ENCODE data around the gene PNPLA7. TPM values are rescaled to one million over a fixed set of nuclear protein-coding genes. Genes with fewer than 3 reads are reported as not detected.

The PNPLA7 gene
- total and polyA plus RNA-seq, 3 donors from 2014 or later = 4.2 to 17.8 (median 10.9) TPM

- TF ChIP-seq CTCF (IDR thresholded peaks at IDR 0.05) (no peak), POLR2A (IDR thresholded peaks at IDR 0.05) (no peak)
- 88 to 94% methylated on average over 2 to 6 of the region's 6 CpGs for WGBS, 2 donors
- no peaks in the 10 kb centered on the region for H3K4me1 ChIP-seq
- H3K9me3 ChIP-seq = no peaks in the 10 kb centered on the region
- no peak overlapping the region for H3K27ac ChIP-seq
- DNase-seq = no peak
- no peak overlapping the region for H3K4me3 ChIP-seq
- no peaks in the 10 kb centered on the region for H3K36me3 ChIP-seq (ENCODE audit: low read depth, missing control alignments)
- intact Hi-C loops (cut with DNase I; ENCODE audit: low total_unique reads) = no loop called here
- no peaks in the 10 kb centered on the region for H3K27me3 ChIP-seq
These were observed 61.3 kb downstream of the PNPLA7 start for GRCh38 chr9:137488906-137489305.

GRCh38 chr9:137488327-137488653, 61.9 kb downstream of the PNPLA7 start:
- WGBS, 2 donors = 93% methylated on average over 3 to 6 of the region's 6 CpGs
- H3K27ac ChIP-seq = no peak overlapping the region
- no peak for DNase-seq
- H3K4me1 ChIP-seq = no peaks in the 10 kb centered on the region
- H3K36me3 ChIP-seq (ENCODE audit: low read depth, missing control alignments) = no peaks in the 10 kb centered on the region
- intact Hi-C loops (cut with DNase I; ENCODE audit: low total_unique reads) = no loop called here
- no peaks in the 10 kb centered on the region for H3K9me3 ChIP-seq
- H3K27me3 ChIP-seq = no peaks in the 10 kb centered on the region
- no peak overlapping the region for H3K4me3 ChIP-seq
- TF ChIP-seq CTCF (IDR thresholded peaks at IDR 0.05) (no peak), POLR2A (IDR thresholded peaks at IDR 0.05) (no peak)

DNA sequence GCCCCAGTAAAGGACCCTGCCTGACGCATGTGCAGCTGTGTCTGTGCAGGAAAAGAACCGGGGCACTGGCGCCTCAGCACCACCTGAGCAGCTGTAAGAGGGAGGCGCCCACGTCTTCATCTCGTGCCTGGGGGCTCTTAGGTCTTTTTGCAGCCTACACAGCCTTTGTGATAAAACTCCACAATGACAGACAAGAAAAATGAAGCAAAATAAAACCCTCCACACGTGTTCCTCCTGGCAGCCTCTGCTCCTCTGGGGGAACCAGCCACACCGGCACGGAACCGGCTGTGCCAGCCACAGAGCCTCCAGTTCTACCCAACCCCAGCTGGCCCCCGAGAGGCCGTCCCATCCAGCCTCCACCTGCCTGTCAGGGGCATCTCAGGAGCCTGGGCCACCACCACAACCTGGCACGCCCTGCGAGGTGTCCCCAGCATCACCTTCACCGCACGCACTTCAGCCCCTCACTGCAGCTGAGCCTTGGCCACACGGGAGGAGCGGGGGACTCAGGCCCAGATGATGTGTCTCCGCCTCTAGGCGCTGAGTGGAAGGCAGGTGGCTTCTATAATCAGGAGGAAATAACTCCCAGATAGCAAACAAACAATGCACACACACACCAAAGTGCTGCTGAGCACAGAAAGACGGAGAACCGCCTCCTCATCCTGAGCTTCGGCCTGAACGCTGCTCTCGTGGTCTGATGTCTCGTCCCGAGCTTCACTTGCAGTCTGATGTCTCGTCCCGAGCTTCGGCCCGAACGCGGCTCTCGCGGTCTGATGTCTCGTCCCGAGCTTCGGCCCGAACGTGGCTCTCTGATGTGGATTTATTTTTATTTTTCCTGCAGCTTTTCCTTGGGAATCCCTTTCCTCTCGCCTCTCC, 62.5 kb downstream of the PNPLA7 start:
- no peaks in the 10 kb centered on the region for H3K4me1 ChIP-seq
- H3K27ac ChIP-seq = no peak overlapping the region
- no peak overlapping the region for H3K4me3 ChIP-seq
- WGBS, 2 donors = 93 to 94% methylated on average over 33 to 41 of the region's 41 CpGs
- intact Hi-C loops (cut with DNase I; ENCODE audit: low total_unique reads) = no loop called here
- no peaks in the 10 kb centered on the region for H3K27me3 ChIP-seq
- H3K36me3 ChIP-seq (ENCODE audit: low read depth, missing control alignments) = no peaks in the 10 kb centered on the region
- no peaks in the 10 kb centered on the region for H3K9me3 ChIP-seq
- no peak for DNase-seq
- TF ChIP-seq CTCF (IDR thresholded peaks at IDR 0.05) = no peak

DNA sequence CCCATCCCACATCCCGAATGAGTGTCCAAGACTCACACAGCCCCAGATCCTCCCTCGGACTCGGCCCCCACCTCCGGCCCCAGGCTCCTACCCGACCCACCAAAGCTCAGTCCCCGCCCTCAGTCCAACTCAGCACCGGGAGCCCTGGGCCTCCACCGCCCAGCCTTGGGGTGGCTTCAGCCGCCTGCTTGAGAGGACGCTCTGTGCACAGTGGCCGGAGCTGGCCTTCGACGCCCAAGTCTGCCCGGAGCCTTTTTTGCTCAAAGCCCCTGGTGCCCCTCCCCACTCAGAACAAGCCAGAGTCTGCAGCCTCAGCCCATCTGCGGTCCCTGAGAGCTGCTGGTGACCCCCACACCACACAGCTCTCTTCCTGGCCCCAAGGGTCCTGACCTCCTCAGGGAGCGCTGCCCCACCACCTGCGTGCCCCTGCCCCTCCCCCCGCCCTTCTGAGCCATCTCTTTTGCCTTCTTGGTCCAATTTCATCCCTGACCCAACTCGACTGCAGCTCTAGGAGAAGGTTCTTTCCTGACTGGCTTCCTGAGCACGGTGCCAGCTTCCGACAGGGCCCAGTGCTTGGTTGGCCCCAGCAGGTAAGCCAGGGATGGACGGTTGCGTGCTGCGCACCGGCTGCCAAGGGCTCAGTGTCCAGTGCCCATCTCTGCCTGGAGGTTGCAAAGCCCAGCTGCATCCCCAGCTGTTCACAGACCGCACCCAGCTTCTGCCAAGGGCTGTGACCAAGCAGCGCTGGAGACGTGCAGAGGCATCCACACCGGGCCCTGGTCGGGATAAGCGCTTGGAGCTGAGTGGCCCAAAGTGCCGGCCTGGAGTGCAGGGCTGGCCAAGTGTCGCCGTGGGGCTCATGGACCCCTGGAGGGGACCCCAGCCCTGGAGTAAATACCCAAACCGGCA, 63.4 kb downstream of the PNPLA7 start:
- Histone ChIP-seq H3K4me1 (peaks cover 9% of the 10 kb centered on the region), H3K9me3 (no peaks in the 10 kb centered on the region), H3K27ac (no peak overlapping the region), H3K27me3 (no peaks in the 10 kb centered on the region), H3K36me3 (ENCODE audit: low read depth, missing control alignments) (no peaks in the 10 kb centered on the region), H3K4me3 (no peak overlapping the region)
- no peak for DNase-seq
- TF ChIP-seq CTCF (IDR thresholded peaks at IDR 0.05) (no peak), POLR2A (IDR thresholded peaks at IDR 0.05) (no peak)
- intact Hi-C loops (cut with DNase I; ENCODE audit: low total_unique reads) = no loop called here
- WGBS, 2 donors = 80 to 89% methylated on average over 18 to 35 of the region's 35 CpGs
